ENCODE results near the gene CFAP65. TPM values are rescaled to one million over a fixed set of nuclear protein-coding genes. Genes with fewer than 3 reads are reported as not detected.

The CFAP65 gene
- total and polyA plus RNA-seq, 2 donors, result 0.05 to 0.27 TPM

DNA sequence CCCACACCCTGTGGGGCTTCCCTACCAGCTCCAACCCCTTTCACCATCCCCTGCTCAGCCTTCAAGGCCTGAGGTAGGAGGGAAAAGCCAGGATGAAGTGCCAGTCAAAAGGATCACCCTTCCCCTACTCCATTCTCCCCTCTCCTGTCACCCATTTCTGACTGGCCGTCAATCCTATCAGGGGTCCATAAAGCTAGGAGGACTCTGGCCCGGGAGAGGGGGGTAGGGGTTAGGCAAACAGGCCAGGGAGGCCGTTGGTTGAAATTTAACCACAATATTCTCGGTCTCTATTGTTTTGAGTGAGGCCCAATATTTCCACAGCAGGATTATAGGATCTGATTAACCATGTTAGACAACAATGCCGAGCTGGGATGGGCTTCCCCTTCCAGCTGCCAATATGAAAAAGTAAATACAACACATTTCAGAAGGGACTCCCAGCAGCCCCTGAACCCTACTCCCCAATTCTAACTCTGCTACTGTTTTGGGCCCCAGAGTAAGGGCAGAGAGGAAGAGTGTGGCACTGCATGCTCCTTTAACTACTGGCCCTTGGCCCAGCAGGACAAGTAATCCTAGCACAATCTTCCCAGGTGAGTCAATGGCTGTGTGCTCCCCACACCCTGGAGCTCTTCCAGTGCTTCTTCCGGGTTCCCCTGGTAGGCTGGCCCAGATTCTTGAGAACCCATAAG is 30.0 kb upstream of the CFAP65 start:
- no peak overlapping the region for H3K27ac ChIP-seq (ENCODE audit: low read depth in 1 of 2, low read length in 1 of 2)
- 93% methylated on average over 6 of the region's 6 CpGs for whole genome bisulfite sequencing
- DNase-seq (ENCODE audit: low read depth in 6 of 9, low spot score in 9 of 9), result no peak

DNA sequence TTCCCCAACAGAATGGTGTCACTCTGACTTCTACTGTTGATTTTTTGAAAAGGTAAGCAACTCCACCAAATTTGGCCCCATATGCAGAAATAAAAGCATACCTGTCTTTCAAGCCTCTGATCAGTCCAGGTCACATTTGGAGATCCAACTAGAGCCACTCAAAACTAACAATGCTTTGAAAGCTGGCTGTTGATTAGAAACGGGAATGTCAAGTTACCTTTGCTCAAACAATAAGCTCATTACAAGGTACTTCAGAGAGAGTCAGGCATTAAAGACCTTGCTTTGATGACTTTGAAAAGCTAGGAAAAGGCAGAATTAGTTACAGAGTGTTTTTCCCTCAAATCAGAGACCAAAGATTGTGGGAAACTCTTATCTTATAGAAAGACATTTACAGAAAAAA is 24.2 kb upstream of the CFAP65 start:
- Histone ChIP-seq H3K36me3 (ENCODE audit: control insufficient read depth in 2 of 2, insufficient read depth in 2 of 2, low read length in 1 of 2) (no peaks in the 10 kb centered on the region), H3K4me3 (ENCODE audit: low read length in 2 of 2) (no peak overlapping the region), H3K4me1 (ENCODE audit: control insufficient read depth in 2 of 2, insufficient read depth in 2 of 2, low read length in 2 of 2) (no peaks in the 10 kb centered on the region), H3K27ac (ENCODE audit: low read depth in 1 of 2, low read length in 1 of 2) (no peak overlapping the region), H3K9me3 (ENCODE audit: control insufficient read depth in 2 of 2, insufficient read depth in 1 of 2, low read length in 1 of 2) (no peaks in the 10 kb centered on the region), H3K27me3 (ENCODE audit: control insufficient read depth in 2 of 2, insufficient read depth in 1 of 2, low read length in 1 of 2) (peaks cover 36 to 55% of the 10 kb centered on the region in 2 donors)
- 90% methylated on average over 1 of the region's 1 CpG for WGBS
- DNase-seq (ENCODE audit: low read depth in 6 of 9, low spot score in 9 of 9), result no peak

More for the DNA sequence above, 30.0 kb upstream of the CFAP65 start:
- Histone ChIP-seq H3K27me3 (ENCODE audit: control insufficient read depth in 2 of 2, insufficient read depth in 1 of 2, low read length in 1 of 2) (peaks cover 0 to 7% of the 10 kb centered on the region in 2 donors), H3K4me3 (ENCODE audit: low read length in 2 of 2) (no peak overlapping the region), H3K9me3 (ENCODE audit: control insufficient read depth in 2 of 2, insufficient read depth in 1 of 2, low read length in 1 of 2) (no peaks in the 10 kb centered on the region), H3K4me1 (ENCODE audit: control insufficient read depth in 2 of 2, insufficient read depth in 2 of 2, low read length in 2 of 2) (no peaks in the 10 kb centered on the region), H3K36me3 (ENCODE audit: control insufficient read depth in 2 of 2, insufficient read depth in 2 of 2, low read length in 1 of 2) (peaks cover 0 to 12% of the 10 kb centered on the region in 2 donors)

DNA sequence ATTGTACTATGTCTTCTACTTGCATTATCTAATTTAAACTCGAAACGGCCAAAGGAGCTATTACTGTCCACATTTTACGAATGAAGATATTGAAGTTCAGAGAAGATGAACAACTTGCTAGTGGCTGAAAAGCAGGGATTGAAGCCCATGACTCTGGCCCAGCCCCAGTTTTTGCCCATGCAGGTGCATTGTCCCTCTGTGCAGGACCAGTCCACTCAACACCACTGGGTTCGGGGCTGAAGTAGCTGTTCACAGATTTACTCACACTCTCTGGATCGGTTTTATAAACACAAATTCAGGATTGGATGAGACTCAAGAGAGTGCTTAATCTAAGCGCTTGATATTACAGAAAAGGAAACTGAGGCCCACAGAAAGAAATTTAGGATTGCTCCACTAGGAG is 20.8 kb upstream of the CFAP65 start:
- Histone ChIP-seq H3K27ac (ENCODE audit: low read depth in 1 of 2, low read length in 1 of 2) (no peak overlapping the region), H3K4me1 (ENCODE audit: control insufficient read depth in 2 of 2, insufficient read depth in 2 of 2, low read length in 2 of 2) (peaks cover 0 to 2% of the 10 kb centered on the region in 2 donors), H3K9me3 (ENCODE audit: control insufficient read depth in 2 of 2, insufficient read depth in 1 of 2, low read length in 1 of 2) (peaks cover 0 to 6% of the 10 kb centered on the region in 2 donors), H3K36me3 (ENCODE audit: control insufficient read depth in 2 of 2, insufficient read depth in 2 of 2, low read length in 1 of 2) (no peaks in the 10 kb centered on the region), H3K4me3 (ENCODE audit: low read length in 2 of 2) (no peak overlapping the region), H3K27me3 (ENCODE audit: control insufficient read depth in 2 of 2, insufficient read depth in 1 of 2, low read length in 1 of 2) (peaks cover 68 to 88% of the 10 kb centered on the region in 2 donors)
- 64% methylated on average over 6 of the region's 6 CpGs for WGBS
- DNase-seq (ENCODE audit: low read depth in 6 of 9, low spot score in 9 of 9), result no peak

DNA sequence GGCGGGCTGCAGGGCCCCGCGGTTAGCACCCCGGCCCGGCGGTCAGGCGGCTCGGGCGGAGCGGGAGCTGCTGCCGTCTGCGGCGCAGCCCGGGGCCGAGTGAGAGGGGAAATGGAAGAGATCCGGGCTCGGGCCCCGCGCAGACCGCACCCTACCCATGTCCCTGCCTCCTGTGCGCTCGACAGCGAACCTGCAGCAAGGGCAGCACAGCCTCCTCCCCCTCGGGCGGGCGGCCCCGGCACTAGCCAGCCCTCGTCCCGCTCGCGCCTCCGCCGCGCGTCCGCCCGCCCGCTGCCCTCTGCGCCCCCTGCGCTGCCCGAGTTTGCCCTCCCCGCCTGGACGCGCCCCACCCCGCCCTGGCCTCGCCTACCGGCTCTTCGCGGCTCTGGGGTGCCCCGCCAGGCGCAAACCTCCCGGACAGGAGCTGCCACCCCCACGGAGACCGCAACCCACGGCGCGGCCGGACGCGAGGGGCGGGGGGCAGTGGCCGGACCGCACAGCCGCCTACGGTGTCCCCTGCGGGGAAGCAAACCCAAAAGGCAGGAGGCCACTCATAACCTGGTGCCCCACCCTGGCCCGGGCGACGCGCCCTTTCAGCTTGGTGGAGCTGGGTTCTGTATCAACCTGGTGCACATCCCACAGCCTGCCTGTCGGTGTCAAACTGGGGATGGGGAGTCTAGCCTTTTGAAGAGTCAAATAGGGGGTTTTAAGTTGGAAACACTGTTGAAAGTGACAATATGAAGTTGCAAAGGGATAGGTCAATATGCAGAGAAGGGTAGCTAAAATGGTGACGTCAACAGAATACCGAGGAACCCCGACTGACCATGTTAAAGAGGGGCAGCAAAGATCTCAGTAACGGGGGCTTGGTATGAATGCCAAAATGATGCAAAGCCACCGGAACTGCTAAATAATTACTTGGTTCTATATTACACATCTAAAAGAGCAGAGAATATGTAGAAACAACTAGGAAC is 19.8 kb upstream of the CFAP65 start, which contains the start of gene IHH:
IHH (minus strand) TSS at position 101 of the 971 bp plus-strand sequence. CDS start 454 bp downstream, outside the sequence.
- Histone ChIP-seq H3K4me1 (ENCODE audit: control insufficient read depth in 2 of 2, insufficient read depth in 2 of 2, low read length in 2 of 2) (peaks cover 0 to 2% of the 10 kb centered on the region in 2 donors), H3K9me3 (ENCODE audit: control insufficient read depth in 2 of 2, insufficient read depth in 1 of 2, low read length in 1 of 2) (peaks cover 0 to 6% of the 10 kb centered on the region in 2 donors), H3K27me3 (ENCODE audit: control insufficient read depth in 2 of 2, insufficient read depth in 1 of 2, low read length in 1 of 2) (peaks cover 78 to 91% of the 10 kb centered on the region in 2 donors), H3K4me3 (ENCODE audit: low read length in 2 of 2) (no peak within 1 kb of the TSS), H3K27ac (ENCODE audit: low read depth in 1 of 2, low read length in 1 of 2) (no peak within 1 kb of the TSS), H3K36me3 (ENCODE audit: control insufficient read depth in 2 of 2, insufficient read depth in 2 of 2, low read length in 1 of 2) (no peaks in the 10 kb centered on the region)
- no peak for DNase-seq (ENCODE audit: low read depth in 6 of 9, low spot score in 9 of 9)
- WGBS, result 4% methylated on average over 76 of the region's 76 CpGs

DNA sequence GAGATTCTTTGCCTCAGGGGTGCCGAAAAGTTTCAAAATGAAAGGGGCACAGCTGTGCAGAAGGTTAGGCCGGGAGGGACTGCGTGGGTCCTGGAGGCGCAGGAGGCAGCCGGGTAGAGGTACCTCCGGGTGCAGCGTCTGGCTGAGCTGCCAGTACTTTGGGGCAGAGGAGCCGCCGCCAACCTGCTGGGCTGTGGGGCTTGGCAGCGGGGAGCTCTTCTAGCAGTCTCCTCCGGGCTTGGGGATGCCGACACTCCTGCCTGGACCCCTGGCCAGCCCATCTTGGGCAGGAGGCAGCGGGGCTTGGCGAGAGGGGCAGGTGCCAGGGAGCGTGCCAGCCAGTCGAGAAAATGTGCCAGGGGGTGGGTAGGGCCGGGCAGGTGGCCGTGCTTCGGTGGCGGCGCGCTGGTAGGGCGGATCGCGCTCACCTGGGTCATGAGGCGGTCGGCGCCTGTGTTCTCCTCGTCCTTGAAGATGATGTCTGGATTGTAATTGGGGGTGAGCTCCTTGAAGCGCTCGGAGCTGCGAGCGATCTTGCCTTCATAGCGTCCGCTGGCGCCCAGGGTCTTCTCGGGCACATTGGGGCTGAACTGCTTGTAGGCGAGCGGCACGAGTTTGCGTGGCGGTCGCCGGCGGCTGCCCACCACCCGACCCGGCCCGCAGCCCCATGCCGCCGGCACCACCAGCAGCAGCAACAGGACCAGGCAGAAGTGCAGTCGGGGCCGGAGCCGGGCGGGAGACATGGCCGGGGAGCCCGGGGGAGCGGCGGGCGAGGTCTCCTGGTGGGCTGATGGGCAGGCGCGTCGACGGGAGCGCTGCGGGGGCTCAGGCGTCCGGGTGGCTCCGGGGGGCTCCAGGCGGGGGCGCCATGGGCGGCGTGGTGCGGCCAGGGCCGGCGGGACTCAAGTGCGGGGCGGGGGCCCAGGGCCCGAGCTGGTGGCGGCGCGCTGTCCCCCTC is 18.7 kb upstream of the CFAP65 start:
- H3K27me3 ChIP-seq (ENCODE audit: control insufficient read depth in 2 of 2, insufficient read depth in 1 of 2, low read length in 1 of 2), result peaks cover 78 to 95% of the 10 kb centered on the region in 2 donors
- no peak for DNase-seq (ENCODE audit: low read depth in 6 of 9, low spot score in 9 of 9)
- no peak overlapping the region for H3K27ac ChIP-seq (ENCODE audit: low read depth in 1 of 2, low read length in 1 of 2)
- peaks cover 0 to 6% of the 10 kb centered on the region in 2 donors for H3K9me3 ChIP-seq (ENCODE audit: control insufficient read depth in 2 of 2, insufficient read depth in 1 of 2, low read length in 1 of 2)
- H3K36me3 ChIP-seq (ENCODE audit: control insufficient read depth in 2 of 2, insufficient read depth in 2 of 2, low read length in 1 of 2), result no peaks in the 10 kb centered on the region
- H3K4me1 ChIP-seq (ENCODE audit: control insufficient read depth in 2 of 2, insufficient read depth in 2 of 2, low read length in 2 of 2), result peaks cover 0 to 2% of the 10 kb centered on the region in 2 donors
- 6% methylated on average over 81 of the region's 81 CpGs for WGBS
- H3K4me3 ChIP-seq (ENCODE audit: low read length in 2 of 2), result no peak overlapping the region

DNA sequence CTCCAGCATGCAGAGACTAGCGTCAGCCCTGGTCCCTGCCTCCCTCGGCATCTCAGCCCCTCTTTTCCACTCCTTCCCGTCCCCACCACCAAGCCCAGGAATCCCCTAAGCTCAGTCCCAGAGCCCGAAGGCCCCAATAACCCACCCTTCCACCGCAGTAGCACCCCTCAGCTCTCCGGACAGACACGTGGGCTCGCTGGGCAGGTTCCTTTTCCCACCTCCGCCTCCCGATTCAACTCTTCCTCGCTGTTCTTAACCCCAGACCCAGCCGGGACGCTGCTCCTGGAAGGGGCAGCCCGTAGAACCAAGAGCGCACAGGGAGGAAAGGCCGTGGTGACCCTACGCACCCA is 18.0 kb upstream of the CFAP65 start:
- H3K4me1 ChIP-seq (ENCODE audit: control insufficient read depth in 2 of 2, insufficient read depth in 2 of 2, low read length in 2 of 2), result peaks cover 0 to 2% of the 10 kb centered on the region in 2 donors
- peaks cover 76 to 95% of the 10 kb centered on the region in 2 donors for H3K27me3 ChIP-seq (ENCODE audit: control insufficient read depth in 2 of 2, insufficient read depth in 1 of 2, low read length in 1 of 2)
- no peak for DNase-seq (ENCODE audit: low read depth in 6 of 9, low spot score in 9 of 9)
- H3K4me3 ChIP-seq (ENCODE audit: low read length in 2 of 2), result no peak overlapping the region
- WGBS, result 9% methylated on average over 17 of the region's 17 CpGs
- H3K9me3 ChIP-seq (ENCODE audit: control insufficient read depth in 2 of 2, insufficient read depth in 1 of 2, low read length in 1 of 2), result peaks cover 0 to 6% of the 10 kb centered on the region in 2 donors
- no peaks in the 10 kb centered on the region for H3K36me3 ChIP-seq (ENCODE audit: control insufficient read depth in 2 of 2, insufficient read depth in 2 of 2, low read length in 1 of 2)
- no peak overlapping the region for H3K27ac ChIP-seq (ENCODE audit: low read depth in 1 of 2, low read length in 1 of 2)

DNA sequence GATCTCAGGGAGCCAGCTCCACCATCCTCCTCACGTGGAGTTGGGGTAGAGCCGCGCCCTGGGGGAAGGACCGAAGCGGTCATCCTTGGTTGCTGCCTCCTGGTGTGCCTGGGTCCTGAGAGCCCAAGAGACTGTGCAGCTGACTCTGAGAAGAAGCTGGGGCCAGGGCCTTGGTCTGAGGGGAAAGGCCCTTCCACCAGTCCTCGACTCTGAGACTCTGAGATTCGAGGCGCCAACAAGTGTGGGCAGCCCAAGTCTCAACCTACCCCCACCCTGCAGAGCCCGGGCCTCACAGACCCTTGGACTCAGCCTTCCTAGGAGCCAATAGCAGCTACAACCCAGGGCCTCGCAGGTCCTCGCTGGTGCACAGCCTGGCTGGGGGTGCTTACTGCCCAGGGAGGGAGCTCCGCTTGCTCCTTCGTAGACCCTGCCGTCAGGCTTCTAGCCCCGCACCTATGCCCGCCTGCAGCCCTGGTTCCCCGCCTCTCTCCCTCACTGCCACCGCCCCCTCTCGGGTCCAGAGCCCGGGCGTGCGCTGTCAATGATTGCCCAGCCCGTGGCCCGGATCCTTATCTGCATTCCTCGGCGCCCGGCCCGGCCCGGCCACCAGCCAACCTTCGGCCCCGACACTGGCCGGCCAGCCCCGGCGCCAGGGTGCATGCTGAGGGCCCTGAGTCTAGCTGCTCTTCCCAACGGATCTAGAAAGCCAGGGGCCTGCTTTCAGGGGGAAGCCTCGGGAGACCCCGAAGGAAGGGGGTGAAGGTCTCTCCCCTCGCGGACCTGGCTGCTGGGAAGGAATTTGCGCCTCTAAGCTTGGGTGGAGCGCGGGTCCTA is 17.4 kb upstream of the CFAP65 start:
- Histone ChIP-seq H3K27me3 (ENCODE audit: control insufficient read depth in 2 of 2, insufficient read depth in 1 of 2, low read length in 1 of 2) (peaks cover 72 to 95% of the 10 kb centered on the region in 2 donors), H3K36me3 (ENCODE audit: control insufficient read depth in 2 of 2, insufficient read depth in 2 of 2, low read length in 1 of 2) (no peaks in the 10 kb centered on the region), H3K4me1 (ENCODE audit: control insufficient read depth in 2 of 2, insufficient read depth in 2 of 2, low read length in 2 of 2) (peaks cover 0 to 2% of the 10 kb centered on the region in 2 donors), H3K4me3 (ENCODE audit: low read length in 2 of 2) (no peak overlapping the region), H3K27ac (ENCODE audit: low read depth in 1 of 2, low read length in 1 of 2) (no peak overlapping the region), H3K9me3 (ENCODE audit: control insufficient read depth in 2 of 2, insufficient read depth in 1 of 2, low read length in 1 of 2) (peaks cover 0 to 6% of the 10 kb centered on the region in 2 donors)
- WGBS, result 13% methylated on average over 42 of the region's 42 CpGs
- DNase-seq (ENCODE audit: low read depth in 6 of 9, low spot score in 9 of 9), result no peak
